ENCODE measurements around the gene MED9. TPM values are rescaled to one million over a fixed set of nuclear protein-coding genes. Genes with fewer than 3 reads are reported as not detected.

MED9 gene
- total RNA-seq, 1 donor from 2014 or later: 14.6 TPM

DNA sequence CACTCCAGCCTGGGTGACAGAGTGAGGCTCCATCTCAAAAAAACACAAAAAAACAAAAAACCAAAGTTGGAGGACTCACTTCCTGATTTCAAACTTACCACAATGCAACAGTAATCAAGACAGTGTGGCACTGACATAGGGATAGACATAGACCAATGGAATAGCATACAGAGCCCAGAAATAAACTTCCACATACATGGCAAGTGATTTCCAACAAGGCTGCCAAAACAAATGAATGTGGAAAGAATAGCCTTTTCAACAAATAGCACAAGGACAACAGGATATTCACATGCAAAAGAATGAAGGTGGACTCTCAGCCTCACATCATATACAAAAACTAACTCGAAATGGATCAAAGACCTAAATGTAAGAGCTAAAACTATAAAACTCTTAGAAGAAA lies 56.2 kb downstream of the MED9 start:
- intact Hi-C loops (cut with micrococcal nuclease): no loop called here

DNA sequence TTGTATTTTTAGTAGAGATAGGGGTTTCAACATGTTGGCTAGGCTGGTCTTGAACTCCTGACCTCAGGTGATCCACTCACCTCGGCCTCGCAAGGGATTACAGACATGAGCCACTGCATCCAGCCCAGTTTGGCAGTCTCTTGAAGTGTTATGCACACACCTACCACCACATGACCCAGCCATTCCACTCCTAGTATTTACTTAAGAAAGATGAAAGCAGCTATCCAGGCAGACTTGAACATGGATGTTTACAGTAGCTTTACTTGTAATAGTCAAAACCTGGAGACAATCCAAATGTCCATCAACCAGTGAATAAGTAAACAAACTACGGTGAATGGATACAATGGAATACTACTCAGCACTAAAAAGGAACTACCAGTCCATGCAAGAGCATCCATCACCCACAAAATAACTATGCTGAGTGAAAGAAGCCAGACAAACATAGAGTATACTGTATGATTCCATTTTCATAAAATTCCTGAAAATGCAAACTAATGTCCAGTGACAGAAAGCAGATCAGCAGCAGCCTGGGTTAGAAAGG lies 57.2 kb downstream of the MED9 start:
- intact Hi-C loops (cut with micrococcal nuclease): no loop called here

DNA sequence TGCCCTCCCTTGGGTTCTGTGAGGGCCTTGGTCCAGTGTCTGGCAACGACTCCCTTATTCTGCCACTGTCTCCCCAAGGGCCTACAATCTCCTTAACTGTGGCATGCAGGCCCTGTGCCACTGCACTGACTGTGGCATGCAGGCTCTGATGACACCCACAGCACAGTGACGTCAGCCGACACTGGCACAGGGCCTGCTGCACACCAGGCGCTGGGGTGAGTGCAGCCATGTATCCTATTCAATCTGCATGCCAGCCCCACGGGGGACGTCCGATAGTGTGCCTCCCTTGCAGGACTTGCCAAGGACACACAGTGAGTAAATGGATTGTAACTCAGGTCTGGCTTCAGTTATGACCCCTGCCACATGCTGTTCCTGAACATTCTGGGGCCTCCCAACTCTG lies 59.2 kb downstream of the MED9 start:
- intact Hi-C loops (cut with micrococcal nuclease): no loop called here

DNA sequence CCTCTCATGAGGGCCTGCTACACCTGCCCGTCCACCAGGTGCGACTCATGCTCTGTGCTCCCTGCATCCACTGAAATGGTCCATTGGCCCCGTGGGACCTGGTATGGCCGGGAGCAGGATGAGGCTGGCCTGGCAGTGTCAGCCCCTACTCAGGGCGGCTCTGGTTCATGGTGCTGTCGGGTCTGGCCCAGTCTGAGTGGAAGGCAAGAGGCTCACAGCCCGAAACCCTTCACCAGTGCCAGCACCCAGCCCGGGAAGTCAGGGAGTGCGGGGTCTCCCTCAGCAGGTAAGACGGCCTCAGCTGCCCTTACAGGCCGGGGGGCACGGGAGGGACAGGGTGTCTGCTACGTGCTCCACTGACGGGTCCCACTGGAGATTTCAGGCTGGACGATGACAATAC lies 59.9 kb downstream of the MED9 start:
- intact Hi-C loops (cut with micrococcal nuclease): no loop called here

DNA sequence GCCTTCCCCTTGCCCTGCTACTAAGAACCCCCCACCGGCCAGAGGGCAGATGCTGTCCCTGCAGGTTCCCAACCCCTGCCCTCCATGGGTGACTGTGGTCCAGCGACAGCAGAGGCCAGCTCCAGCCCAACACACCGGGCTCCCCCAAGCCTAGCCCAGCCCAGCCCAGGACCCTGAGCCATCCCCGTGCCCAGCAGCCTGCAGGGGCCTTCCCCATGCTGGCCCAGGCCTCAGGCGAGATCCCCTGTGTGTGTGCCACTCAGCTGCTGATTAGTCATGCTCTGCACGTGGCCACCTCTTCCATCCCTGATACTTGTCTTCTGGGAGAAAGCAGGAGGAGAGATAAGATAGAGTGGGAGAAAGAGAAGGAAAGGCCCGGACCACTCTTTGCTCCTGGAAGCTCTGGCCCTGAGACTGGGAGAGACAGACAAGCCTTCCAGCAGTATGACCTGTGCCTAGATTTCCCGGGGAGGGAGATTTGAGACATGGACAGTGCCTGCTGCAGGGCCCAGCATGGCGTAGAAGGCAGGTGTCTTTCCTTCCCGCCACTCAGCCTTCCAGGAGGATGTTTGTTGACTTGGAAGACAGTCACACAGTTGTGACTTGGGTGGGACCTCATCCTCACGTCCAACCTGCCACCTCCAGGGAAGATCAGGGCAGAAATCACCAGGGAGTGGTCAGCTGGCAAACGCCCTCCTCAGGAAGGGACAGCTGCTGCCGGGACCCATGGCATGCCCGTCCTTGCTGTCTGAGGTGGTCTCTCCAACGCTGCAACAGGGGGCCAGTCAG lies 60.7 kb downstream of the MED9 start:
- intact Hi-C loops (cut with micrococcal nuclease): no loop called here

DNA sequence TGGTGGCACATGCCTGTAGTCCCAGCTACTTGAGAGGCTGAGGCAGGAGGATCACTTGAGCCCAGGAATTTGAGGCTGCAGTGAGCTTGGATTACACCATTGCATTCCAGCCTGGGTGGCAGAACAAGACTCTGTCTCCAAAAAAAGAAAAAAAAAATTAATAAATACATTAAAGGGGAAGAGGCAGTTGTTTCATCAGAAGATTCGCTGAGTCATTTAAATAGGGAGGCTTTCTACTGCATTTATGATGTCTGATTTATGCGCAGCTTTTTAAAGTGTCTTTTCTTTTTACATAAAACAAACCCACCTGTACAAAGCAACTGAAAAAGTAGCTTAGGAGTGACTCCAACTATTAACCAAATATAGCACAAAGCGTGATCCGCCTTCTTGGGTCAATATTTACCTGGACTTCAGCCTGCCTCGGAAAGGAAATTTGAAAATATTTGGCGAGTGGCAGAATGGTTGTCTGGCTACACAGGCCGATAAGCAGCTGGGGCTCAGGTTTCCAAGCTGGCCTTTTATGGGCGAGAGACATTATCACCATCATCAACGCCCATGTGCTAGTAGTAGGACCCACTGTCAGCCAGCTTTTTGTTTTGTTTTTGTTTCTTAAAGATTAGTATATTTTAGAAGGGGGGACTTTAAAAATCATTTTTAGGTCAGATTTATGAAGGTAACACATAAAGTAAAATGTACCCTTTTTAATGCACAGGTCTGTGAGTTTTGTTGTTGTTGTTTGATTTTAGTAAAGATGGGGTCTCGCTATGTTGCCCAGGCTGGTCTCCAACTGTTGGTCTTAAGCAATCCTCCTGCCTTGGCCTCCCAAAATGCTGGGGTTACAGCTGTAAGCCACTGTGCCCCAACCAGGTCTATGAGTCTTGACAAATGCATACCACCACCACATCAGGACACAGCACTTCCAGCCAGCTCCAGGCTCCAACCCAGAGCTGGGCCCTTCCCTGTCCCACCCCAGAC lies 61.9 kb downstream of the MED9 start:
- intact Hi-C loops (cut with micrococcal nuclease): no loop called here

DNA sequence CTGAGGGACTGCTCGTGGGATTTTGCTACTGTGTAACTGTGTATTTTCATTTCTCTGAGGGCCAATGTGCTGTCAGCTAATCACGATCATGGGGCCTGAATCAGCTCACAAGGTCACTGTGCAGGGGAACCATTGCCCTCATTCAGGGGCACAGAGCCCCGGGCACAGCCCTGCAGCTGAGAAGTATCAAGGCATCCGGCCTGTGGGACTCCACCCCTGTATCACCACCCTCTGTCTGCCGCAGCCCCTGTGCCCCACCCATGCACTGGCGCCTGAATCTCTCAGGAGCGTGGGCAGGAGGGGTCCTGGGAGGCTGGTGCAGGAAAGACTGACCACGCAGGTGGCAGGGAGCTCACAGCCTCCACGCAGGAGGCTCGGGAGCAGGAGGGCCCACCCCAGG lies 62.8 kb downstream of the MED9 start:
- intact Hi-C loops (cut with micrococcal nuclease): no loop called here

DNA sequence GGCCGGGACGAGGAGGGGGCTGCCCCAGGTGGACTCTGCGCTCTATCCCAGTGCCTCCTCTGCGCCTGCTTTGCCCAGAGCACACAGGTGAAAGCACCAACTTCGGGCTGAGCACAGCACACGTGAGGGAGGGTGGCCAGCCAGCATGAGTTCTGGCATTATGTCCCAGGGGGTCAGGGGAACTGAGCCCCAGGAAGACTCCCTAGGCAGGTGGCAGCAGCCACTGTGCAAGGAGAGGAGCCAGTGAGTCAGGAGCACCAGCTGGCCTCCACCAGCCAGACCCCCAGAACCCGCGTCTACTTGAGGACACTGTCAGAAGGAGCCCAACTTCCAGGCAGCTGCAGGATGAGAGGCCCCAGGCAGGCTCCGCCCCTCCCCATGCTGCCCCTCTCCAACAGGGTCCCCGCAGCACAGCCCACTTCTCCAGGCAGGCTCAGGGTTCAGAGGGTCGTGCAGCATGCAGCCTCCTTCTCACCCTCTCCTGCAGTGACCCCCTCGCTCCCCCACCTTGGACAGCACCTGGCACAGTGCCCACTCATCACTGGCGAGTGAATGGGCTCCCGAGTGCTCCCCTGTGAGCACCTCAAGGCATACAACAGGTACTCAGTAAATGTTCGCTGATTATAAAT lies 63.6 kb downstream of the MED9 start:
- intact Hi-C loops (cut with micrococcal nuclease): no loop called here

DNA sequence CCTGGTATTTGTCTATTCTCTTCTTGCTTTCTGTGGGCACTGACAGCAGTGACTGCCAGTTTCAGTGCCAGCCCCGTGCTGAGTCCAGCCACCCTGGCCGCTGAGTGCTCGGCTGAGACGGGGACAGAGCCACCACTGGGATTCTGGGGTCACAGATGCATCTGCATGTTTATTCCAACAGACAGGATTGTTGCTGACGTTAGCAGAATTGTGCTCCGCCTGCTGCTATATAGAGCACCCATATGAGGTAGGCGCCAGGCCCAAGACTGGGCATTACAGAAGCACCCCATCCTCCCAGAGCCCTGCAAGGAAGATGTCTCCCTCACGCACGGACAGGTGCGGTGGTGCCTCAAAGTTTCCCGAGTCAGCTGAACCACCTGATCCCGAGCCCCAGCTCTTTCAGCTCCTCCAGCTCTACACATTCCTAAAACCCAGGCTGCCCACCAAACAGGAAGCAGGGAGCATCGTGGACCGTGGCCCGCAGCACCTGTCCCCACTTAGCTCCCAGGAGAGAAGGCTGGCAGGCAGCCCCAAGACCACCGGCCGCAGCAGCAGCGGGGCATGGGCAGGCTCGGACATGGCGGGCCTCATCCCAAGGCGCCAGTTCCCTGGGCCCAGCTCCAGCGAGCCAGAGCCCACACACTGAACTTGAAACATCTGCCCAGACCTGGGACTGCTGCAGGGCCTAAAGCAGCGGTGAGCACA lies 64.3 kb downstream of the MED9 start:
- intact Hi-C loops (cut with micrococcal nuclease): no loop called here

DNA sequence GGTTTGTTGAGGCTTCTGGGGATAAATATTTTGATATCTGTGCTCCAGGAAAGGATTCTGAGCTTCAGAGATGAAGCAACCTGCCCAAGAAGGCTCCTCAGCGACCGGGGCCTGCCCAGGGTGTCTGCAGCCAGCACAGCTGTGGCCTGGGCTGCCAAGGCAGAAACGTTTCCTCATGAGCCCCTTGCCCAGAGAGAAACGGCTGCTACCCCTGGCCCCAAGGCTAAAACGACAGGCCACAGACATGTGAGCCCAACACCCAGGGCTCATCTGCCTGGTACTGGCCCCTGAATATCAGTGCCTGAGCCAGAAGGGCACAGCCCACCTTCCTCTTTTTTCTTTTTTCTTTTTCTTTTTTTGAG lies 64.8 kb downstream of the MED9 start:
- intact Hi-C loops (cut with micrococcal nuclease): no loop called here

Other genes starting within 250 kb of the MED9 start
- gene FLCN, start 239.8 kb upstream of the MED9 start, total RNA-seq: 44.4 and 47.0 TPM in 2 replicates
- 113 and 125 TPM in 2 replicates for gene COPS3, start 195.8 kb upstream of the MED9 start, total RNA-seq
- gene NT5M, start 173.6 kb upstream of the MED9 start, total RNA-seq: 6.0 and 6.6 TPM in 2 replicates
- gene RASD1, start 19.4 kb downstream of the MED9 start, total RNA-seq: 0.80 and 0.82 TPM in 2 replicates
- gene PEMT, start 114.7 kb downstream of the MED9 start, total RNA-seq: 17.0 and 22.5 TPM in 2 replicates
- gene RAI1, start 204.5 kb downstream of the MED9 start, total RNA-seq: 24.7 and 25.1 TPM in 2 replicates

All from T-helper 2 cell treated with Interferon-gamma antibody and Interleukin-4, amounts not matched to agents 100 ng/mL and 5 ng/mL, for 36 hours (primary cell).